Activated naive CD8-positive, alpha-beta T cell treated with anti-CD3 and anti-CD28 coated beads, Interleukin-2, amount 50 U/mL, for 16 hours (primary cell): Measurements from ENCODE around the gene KXD1.
"Not testable (repeated sequence)": the region's sequence is repeated elsewhere in the genome, so short reads cannot be mapped to it uniquely, and the experiment has no call there.

Source experiments
- DNase-seq: peaks from one replicate; pipeline ENCODE4 v3.0.0-alpha.2; 2020; ENCODE audit warnings: low read depth, low spot score

KXD1 gene

DNA sequence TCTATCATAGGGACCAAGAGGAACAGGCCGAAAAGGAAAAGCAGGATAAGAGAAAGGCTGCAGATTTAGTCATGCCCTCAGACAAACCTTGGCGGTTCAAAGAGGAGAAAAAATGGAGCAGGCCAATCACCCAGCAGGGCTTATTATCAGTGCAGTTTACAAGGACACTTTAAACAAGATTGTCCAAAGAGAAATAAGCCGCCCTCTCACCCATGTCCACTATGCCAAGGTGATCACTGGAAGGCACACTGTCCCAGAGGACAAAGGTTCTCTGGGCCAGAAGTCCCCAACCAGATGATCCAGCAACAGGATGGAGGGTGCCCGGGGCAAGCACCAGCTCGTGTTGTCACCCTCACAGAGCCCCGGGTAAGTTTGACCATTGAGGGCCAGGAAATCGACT lies 22.6 kb downstream of the KXD1 start:
- no peak for DNase-seq

DNA sequence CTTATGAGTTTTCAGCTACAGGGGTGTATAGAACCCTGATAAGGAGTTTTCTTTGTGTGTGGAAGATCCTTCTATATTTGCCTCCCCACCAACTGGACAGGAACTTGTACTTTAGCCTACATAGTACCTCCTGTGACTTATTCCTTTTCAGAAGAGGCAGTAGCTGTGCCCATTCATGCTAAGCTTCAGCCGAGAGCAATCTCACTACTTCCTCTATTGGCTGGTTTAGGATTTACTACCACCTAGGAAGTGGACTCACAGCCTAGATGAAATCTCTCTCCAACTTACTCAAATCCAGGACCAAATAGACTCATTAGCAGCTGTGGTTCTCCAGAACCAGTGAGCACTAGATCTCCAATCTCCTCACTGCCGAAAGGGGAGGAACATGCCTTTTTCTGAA lies 28.6 kb downstream of the KXD1 start:
- DNase-seq, result no peak

DNA sequence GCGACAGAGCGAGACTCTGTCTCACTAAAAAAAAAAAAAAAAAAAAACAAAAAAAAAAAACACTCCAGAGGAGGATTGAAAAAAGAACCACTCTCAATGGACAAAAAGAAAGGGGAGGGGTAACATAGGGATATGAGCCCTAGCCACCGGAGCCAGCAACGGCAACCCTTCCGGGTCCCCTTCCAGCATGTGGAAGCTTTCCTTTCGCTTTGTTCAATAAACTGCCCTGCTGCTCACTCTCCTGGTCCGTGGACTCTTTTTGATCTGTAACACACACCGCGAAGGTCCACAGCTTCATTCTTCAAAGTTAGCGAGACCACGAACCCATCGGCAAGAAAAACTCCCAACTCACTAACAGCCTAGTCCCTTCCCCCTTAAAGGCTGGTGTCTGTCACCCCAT lies 29.9 kb downstream of the KXD1 start:
- no peak for DNase-seq

DNA sequence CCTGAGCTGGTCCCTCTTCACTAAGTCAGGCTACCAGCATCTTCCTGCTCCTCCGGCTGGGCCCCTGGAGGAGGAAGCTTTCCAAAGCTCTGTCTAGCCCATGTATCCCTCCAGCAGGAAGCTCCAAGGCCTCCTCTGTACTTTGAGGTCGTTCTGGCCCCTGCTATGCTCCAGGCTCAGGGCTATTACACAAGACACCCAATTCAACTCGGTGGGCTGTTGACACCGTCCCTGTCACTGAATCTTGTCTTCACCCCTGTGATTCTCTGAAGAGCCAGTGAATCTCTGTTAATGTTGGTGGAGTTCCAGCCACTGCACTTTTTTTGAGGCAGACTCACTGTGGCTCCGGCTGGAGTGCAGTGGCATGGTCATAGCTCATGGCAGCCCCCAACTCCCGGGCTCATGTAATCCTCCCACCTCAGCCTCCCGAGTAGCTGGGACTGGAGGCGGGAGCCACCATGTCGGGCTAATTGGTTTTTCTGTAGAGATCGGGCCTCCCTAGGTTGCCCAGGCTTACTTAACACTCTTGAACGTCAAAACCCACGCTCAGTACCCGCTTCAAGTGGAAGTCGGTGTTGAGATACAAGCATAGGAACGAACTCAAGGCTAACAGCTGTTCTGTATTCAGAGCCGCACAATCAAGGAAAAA lies 30.4 kb downstream of the KXD1 start:
- DNase-seq, result no peak

DNA sequence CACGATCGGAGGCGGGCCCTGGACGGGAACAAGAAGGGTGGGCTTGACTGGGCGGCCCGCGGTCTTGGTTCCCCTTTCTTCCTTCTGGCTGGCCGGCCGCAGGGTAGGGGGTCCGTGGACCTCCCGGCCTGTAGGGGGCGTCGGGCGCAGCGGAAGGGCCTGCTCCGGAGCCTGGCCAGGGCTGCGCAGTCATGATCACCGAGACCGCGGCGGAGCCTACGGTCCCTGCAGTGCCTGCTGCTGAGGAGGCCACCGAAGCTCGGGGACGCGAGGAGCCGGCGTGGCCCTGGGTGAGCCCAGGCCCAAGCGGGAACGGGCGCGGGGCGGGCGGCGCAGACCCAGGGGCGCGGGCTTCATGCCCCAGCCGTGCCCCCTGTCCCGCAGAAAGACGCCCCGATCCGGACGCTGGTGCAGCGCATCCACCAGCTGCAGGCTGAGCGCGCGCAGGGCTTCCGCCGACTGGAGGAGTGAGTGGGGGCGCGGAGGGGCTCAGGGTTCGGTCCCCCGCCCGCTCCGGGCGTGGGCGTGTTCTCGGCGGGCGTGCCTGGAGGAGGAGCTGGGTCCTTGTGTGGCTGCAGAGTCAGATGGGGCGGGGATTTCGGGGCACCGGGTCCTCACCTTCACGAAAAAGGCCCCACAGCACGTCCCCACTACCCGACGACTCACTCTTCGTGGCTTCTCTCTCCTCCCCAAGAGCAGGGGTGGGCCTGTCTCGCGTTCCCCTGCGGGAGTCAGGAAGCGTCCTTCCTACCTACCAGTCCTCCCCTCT lies 31.1 kb downstream of the KXD1 start, which contains the start of gene REX1BD:
Gene REX1BD, plus strand, starts transcription at position 188 of the 769 bp plus-strand sequence. Its CDS starts 4 bp downstream, at position 192.
- peak; percentile 71 for DNase-seq

DNA sequence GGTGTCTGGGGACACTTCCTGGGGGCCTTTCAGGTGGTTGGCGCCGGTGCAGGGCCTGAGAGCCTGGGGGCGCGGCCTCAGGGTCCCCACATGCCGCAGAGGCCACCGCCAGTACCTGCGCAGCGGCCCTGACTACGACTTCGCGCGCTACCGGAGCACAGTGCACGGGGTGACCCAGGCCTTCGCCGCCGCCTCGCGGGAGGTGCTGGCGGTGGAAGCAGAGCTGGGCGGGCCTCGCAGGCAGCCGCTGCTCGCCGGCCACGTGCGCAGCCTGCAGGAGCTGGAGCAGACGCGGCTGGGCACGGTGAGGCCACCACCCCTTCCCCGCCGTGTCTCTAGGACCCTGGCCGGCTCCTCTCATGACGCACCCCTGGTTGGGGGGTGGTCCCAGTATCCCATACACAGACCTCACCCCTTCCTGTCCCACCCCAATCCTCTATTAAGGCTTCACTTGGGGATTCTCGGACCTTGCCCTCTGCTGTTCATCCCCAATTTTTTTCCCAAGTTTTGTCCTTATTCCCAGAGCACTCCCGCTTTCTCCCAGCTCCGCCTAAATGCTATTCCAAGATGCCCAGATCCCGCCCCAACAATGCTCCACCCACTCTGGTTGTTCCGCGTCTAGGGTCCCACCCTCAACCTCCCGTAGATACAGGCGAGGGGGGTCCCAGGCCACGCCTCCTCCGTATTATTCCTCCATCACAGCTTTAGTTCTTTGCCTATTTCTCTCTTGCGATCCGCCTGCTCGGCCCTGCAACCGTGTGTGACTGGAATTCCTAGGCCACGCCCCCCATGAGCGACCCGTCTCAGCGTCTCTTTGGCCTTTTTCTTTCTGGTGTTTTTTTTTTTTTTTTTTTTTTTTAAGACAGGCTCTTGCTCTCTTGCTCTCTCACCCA lies 32.0 kb downstream of the KXD1 start:
- peak; percentile 48 for DNase-seq

DNA sequence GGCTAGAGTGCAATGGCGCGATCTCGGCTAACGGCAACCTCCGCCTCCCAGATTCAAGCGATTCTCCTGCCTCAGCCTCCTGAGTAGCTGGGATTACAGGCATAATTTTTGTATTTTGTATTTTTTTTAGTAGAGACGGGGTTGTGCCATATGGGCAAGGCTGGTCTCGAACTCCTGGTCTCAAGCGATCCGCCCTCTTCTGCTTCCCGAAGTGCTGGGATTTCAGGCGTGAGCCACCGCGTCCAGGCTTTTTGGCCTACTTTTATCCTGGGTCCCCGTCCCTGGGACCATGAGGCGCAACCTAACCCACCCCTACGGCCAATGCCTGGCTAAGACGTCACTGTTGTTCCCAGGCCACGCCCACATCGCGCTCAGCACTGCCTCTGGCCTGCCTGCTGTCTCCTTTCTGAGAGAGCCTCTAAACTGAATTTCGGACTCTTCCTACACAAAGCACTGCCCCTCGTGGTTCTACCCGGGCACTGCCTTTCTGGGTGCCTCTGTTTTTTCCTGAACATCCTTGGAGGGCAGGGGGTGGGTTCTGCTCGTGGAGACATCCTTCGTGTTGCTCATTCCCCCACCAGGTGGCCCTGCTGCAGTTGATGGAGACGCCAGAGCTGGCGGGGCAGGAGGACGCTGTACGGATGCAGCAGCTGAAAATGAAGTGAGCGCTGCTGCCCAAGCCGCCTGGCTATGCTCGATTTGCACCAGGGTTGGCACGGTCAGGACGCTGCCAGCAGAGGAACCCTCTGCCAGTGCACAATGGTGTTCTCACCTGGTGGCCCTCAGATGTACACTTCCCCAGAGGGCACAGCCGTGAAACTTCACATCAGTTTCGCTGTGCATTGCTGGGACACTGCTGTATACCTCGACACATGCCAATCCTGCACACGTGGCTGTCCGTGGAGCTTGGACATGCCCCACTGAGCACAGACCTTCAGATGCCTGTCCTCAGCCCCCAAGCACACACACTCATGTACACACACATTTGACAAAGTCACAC lies 32.9 kb downstream of the KXD1 start:
- DNase-seq, result no peak

DNA sequence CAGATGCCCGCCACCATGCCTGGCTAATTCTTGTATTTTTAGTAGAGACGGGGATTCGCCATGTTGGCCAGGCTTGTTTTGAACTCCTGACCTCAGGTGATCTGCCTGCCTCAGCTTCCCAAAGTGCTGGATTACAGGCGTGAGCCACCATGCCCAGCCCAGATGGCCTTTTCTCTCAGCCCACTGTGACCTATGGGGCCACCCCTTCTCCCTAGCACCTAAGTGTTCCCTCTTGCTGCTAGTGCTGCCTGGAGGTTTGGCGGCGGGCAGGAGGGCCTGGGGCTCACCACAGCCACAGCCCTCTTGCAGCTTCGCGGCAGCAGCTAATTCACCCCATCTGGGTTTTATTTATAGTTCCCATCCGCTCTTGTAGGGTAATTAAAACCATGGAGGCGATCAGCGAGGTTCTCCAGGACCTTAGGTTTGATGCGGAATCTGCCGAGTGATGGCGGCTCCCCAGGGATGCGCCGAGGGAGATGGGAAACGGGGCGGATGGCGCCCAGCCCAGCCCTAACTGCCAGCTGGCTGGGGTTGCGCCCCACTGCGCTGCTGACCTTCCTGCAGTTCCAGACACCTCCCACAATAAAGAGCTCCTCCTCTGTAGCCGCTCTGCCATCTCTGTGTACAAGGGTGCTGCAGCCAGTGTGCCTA lies 34.2 kb downstream of the KXD1 start:
- no peak for DNase-seq

DNA sequence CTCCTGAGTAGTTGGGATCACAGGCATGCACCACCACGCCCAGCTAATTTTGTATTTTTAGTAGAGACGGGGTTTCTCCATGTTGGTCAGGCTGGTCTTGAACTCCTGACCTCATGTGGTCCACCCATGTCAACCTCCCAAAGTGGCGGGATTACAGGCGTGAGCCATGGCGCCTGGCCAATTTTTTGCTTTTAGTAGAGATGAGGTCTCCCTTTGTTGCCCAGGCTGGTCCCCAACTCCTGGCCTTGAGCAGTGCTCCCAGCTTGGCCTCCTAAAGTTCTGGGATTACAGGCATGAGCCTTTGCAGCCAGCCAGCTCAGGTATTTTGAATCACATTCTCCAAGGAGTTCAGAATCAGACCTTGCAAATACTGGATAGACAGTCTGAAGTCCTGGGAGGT lies 35.1 kb downstream of the KXD1 start:
- DNase-seq, result not testable (repeated sequence)

DNA sequence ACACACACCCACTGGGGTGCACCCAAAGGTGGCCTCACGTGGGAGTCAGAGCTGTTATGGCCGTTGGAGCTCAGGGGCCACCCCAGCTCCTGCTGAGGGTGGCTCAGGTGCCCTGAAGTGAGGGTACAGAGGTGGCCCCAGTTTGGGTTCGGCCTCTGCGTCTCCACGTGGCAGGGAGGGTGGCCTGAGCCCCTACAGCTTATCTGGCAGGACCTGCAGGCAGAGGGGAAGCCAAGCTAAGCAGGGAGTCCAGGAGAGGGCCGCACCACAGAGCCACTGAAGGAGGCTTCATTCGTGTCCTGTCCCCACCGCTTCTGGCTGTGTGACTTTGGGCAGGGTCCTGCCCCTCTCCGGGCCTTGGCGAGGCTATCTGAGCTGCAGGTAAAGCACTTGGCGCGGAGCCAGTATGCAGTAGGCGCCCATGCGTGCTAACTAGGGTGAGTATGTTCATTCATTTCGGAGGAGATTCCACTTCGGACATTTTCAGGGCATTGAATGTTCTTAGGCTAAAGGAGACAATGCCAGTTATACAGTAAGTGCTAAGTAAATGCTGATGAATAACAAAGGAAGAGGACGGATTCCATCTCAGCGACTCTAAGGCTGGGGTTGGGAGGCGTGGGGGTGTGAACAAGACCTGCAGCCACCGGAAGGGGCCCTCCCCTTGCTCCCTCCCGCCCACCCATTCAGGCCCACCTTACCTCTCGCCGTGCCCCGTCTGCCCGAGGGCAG lies 35.9 kb downstream of the KXD1 start:
- no peak for DNase-seq

DNA sequence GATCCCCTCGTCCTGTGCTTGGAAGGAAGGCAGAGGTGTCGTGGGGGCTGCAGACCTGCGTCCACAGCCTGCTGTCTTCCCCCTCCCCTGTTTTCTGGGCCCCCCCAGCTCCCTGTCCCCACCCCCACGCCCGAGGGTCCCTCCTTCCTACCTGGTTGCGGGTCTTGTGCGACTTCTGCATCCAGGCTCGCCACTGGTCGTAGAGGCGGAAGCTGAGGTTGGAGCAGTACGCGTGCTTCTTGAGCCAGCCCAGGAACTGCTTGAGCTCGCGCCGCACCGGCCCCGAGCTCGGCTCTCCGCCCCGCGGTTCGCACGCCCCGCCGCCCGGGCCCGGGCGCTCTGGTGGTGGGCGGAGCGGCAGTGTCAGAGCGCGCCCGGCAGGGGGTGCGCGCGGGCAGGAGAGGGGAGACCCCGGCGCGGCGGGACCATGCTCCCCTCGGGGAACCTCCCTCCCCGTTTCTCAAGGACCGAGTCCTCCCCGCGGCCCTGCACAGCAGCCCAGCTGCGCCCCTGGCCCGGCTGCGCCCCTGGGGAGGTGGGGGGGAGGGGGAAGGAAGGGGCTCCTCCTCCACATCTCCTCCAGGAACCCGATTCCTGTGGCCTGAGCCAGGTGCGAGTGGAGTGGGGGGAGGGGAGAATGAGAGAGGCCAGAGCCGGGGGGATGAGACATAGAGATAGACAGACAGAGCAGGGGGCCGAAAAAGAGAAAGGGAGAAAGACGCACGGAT lies 36.6 kb downstream of the KXD1 start:
- DNase-seq, result peak; percentile 67

DNA sequence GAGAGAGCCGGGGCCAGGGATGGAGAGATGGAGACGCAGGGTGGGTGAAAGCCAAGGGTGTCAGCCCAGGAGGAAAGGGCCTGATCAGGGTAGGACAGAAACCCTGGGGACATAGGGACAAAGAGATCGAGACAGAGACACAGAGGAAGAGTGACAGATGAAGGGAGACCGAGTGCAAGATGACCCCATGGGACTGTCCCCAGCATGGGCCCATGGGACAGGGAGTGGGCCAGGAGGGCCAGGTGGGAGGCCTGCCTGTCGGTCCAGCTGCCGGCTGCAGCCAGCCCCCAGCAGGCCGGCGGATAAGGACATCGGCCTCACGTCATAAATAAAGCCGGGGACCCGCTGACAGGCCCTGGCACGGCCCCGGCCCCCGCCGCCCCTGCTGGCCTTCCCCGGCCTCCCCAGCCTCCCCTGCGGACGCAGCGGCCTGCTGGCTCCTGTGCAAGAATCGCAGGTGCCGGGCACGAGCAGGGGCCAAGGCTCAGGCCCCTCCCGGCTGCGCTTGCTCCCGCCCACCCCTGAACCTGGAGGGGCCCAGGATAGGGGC lies 37.2 kb downstream of the KXD1 start:
- DNase-seq, result no peak

DNA sequence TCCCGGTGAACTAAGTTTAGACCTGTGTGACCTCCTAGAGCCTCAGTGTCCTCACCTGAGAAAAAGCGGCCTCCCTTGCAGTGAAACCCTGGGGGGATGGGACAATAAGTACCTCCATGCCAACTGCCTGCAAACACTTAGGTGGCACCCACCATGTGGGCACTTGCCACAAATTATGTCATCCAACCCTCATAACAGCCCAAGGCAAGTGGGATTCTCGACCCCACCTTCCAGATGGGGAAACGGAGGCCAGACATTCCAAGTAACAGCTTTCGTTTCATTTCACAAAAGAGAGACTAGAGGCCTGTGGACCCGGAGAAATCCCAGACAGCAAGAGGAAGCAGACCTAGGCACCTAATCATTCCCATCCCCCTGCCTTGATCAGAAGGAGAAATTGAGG lies 37.8 kb downstream of the KXD1 start:
- DNase-seq, result no peak

DNA sequence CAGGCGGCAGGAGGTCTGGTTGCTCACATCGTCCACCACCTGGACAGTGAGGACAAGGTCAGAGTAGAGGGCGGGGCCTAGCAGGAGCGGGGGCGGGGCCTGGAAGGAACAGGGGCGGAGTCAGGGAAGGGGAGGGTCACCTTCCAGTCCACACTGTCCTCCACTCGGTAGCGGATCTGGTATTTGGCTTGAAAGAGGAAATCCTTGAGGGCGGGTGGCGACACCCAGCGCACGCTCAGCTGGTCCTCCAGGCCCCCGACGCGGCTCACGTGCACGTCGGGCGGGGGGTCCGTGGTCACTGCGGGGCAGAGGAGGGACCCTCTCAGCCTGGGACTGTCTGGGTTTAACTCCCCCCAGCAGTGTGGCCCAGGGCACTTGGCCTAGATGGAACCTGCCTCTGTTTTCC lies 39.1 kb downstream of the KXD1 start:
- DNase-seq, result no peak

DNA sequence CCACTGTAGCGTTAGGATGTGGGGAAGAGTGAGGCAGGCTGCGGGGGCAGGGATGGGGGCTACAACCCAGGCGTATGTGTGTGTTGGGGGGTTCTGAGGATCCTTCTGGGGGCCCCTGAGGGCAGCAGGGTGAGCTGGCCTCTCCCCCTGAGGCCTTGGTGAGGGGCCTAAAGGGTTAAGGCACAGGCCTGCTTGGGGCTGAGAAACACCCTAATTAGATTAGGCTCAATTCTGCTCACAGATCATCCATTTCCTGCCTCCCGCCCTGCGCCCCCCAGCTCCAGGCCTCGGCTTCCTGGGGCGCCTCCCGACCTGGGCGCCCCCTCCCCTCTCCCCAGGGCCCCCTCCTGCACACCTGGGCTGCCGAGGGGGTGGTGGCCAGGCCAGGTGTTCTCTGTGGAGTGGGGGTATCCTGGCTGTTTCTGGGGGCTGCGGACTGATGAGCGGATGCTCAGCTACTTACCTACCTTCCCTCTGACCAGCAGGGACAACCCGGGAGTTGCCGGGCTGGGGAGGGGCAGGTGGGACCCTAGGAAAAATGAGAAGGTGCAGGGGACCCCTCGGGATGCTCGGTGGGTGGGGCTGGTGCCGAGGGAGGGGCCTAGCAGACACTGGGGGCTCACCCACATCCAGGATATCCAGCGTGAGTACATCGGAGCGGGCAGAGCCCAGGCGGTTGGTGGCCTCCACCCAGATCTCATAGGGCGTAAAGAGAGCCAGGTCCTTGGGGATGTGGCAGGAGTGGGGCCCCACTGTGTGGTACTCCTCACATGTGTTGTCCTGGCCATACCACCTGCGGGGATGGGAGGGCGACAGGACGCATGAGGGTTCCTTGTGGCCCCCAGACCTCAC lies 40.4 kb downstream of the KXD1 start:
- no peak for DNase-seq

DNA sequence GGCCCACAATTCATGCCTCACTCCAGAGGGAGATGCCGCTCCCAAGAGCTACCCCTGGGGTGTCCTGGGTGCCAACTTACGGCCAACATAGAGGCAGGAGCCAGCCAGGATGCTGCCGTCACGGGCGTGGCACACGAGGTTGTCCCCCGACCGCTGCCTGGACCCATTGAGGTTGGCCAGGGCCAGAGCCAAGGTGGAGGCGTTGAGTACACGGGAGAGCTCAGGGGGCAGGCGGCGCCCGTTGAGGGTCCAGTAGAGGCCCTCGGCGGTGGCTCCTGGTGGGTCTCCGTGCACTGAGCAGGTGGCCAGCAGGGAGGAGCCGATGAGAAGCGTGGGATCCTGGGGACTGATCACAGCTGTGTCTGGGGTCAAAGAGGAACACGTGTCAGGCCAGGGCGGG lies 41.8 kb downstream of the KXD1 start:
- no peak for DNase-seq

DNA sequence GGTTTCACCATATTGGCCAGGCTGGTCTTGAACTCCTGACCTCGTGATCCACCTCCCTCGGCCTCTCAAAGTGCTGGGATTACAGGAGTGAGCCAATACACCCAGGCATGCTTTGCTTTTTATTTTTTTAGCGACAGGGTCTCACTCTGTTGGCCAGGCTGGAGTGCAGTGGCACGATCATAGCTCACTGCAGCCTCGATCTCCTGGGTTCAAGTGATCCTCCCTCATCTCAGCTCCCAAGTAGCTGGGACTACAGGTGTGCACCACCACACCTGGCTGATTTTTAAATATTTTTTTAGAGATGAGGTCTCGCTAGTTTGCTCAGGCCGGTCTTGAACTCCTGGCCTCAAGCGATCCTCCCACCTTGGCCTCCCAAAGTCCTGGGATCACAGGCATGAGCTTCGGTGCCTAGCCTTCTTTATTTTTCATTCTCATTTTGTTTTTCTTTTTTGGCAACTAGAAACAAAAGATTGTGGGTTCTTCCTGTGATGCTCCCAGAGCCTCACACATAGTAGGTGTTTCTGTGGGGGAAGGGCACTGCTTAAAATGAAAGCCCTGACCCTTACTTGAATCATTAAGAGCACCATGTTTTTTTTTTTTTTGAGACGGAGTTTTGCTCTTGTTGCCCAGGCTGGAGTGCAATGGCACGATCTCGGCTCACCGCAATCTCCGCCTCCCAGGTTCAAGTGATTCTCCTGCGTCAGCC lies 43.2 kb downstream of the KXD1 start:
- not testable (repeated sequence) for DNase-seq
